HCT116 (cell line): ENCODE data around the gene TBC1D21. TPM values are rescaled to one million over a fixed set of nuclear protein-coding genes. Genes with fewer than 3 reads are reported as not detected.

Experiments used
- ATAC-seq: fragments of 200-7000 bp; cut with Tn5 transposase; 2 replicates; pipeline ENCODE4 v1.9.1; 2020; ENCODE audit warnings: mild to moderate bottlenecking, moderate library complexity
- BruUV-seq: library from RNA; stranded (reverse); fragments of 400-500 nt; replicated peaks from 2 replicates; lab custom pipeline; 2021; lab: Mats Ljungman, UMichigan
- CTCF ChIA-PET: fragments of 300-600 bp; sonication (Branson Sonifier 250); formaldehyde crosslinking; loops from one replicate; lab custom pipeline; 2021; ENCODE audit warnings: antibody characterized with exemption; lab: Charles Lee
- POLR2A ChIA-PET: fragments of 300-600, 350-600 bp; sonication (Branson Sonifier 250); formaldehyde crosslinking; loops from one replicate; lab custom pipeline; 2021; ENCODE audit warnings: antibody characterized with exemption; lab: Charles Lee
- RAD21 ChIA-PET, 2 experiments: fragments of 300-600 bp; sonication (Branson Sonifier 250); formaldehyde crosslinking; loops; one replicate each; lab custom pipeline; 2023; ENCODE audit warnings: low total read pairs in 2 of 2; ENCODE audit not compliant: uncharacterized antibody in 2 of 2, unreplicated experiment in 2 of 2, low non-redundant PET in 1 of 2; lab: Charles Lee
- DNase-seq: peaks from one replicate; pipeline ENCODE4 v3.0.0-alpha.2; 2010; ENCODE audit warnings: low read depth, low spot score
- H2AFZ ChIP-seq: fragments of 200-600 bp; shearing (Covaris generic), sonication (generic); 2 replicates; pipeline ENCODE4 v1.6.1; 2017; ENCODE audit warnings: low read depth, mixed run types, mixed read lengths, antibody characterized with exemption, low read length; ENCODE audit not compliant: poor library complexity, severe bottlenecking
- H3K27ac ChIP-seq: 2 replicates; pipeline ENCODE4 v1.5.1; 2012; ENCODE audit warnings: low read depth, low read length
- H3K27me3 ChIP-seq: fragments of 200-600 bp; sonication (generic); 2 replicates; pipeline ENCODE4 v1.6.1; 2016; ENCODE audit warnings: mixed run types, low read length, mixed read lengths; ENCODE audit not compliant: insufficient read depth
- H3K36me3 ChIP-seq, 2 experiments: fragments of 200-500 bp in 1 of 2; fragments of 200-600 bp in 1 of 2; sonication (Bioruptor generic) in 1 of 2; sonication (generic) in 1 of 2; 2 replicates each; pipeline versions ENCODE4 v1.5.1 to v1.6.1; 2014 to 2016; ENCODE audit warnings: low read length in 2 of 2, inconsistent platforms in 1 of 2, mixed read lengths in 1 of 2, mixed run types in 1 of 2; ENCODE audit not compliant: insufficient read depth in 2 of 2, control insufficient read depth in 1 of 2
- H3K4me1 ChIP-seq, 2 experiments: fragments of 200-600 bp in 1 of 2; sonication (generic) in 1 of 2; 2 replicates each; pipeline versions ENCODE4 v1.5.1 to v1.6.1; 2012 to 2017; ENCODE audit warnings: low read length in 2 of 2, inconsistent platforms in 1 of 2, mild to moderate bottlenecking in 1 of 2, mixed read lengths in 1 of 2, mixed run types in 1 of 2, moderate library complexity in 1 of 2; ENCODE audit not compliant: insufficient read depth in 2 of 2, control insufficient read depth in 1 of 2
- H3K4me2 ChIP-seq: fragments of 200-600 bp; sonication (generic); 2 replicates; pipeline ENCODE4 v1.6.1; 2017; ENCODE audit warnings: mixed run types, low read length, mixed read lengths
- H3K4me3 ChIP-seq, 2 experiments: fragments of 200-600 bp in 1 of 2; sonication (generic) in 1 of 2; replicated peaks in 1 of 2; 2 replicates each; pipeline ENCODE4 v1.5.1; 2011 to 2016; ENCODE audit warnings: low read length in 2 of 2, control low read depth in 1 of 2, low read depth in 1 of 2, mild to moderate bottlenecking in 1 of 2, mixed read lengths in 1 of 2, mixed run types in 1 of 2
- H3K79me2 ChIP-seq: fragments of 200-600 bp; sonication (generic); 2 replicates; pipeline ENCODE4 v1.6.1; 2017; ENCODE audit warnings: mild to moderate bottlenecking, mixed run types, low read length, moderate library complexity, mixed read lengths; ENCODE audit not compliant: insufficient read depth
- H3K9ac ChIP-seq: fragments of 200-600 bp; sonication (generic); 2 replicates; pipeline ENCODE4 v1.6.1; 2016; ENCODE audit warnings: low read length, mixed read lengths
- H3K9me2 ChIP-seq: fragments of 200-600 bp; sonication (generic), shearing (Covaris generic); 2 replicates; pipeline ENCODE4 v1.6.1; 2017; ENCODE audit warnings: mixed run types, mild to moderate bottlenecking, moderate library complexity; ENCODE audit not compliant: insufficient read depth
- H3K9me3 ChIP-seq, 2 experiments: fragments of 200-500 bp in 1 of 2; fragments of 200-600 bp in 1 of 2; sonication (Bioruptor generic) in 1 of 2; sonication (generic) in 1 of 2; 2 replicates each; pipeline ENCODE4 v1.6.1; 2014 to 2017; ENCODE audit warnings: low read length in 2 of 2, mixed read lengths in 2 of 2, inconsistent platforms in 1 of 2, low read depth in 1 of 2, mild to moderate bottlenecking in 1 of 2, mixed run types in 1 of 2, moderate library complexity in 1 of 2; ENCODE audit not compliant: control insufficient read depth in 1 of 2, insufficient read depth in 1 of 2
- H4K20me1 ChIP-seq: fragments of 200-600 bp; sonication (generic), shearing (Covaris generic); 2 replicates; pipeline ENCODE4 v1.6.1; 2017; ENCODE audit warnings: mixed run types, mild to moderate bottlenecking, moderate library complexity; ENCODE audit not compliant: insufficient read depth
- CTCF ChIP-seq, 3 experiments: fragments of 200-600 bp in 1 of 3; sonication (generic) in 1 of 3; IDR thresholded peaks in 2 of 3; conservative IDR thresholded peaks in 1 of 3; 2 replicates each; pipeline ENCODE4 v1.5.1; 2012 to 2017; ENCODE audit warnings: low read depth in 2 of 3, low read length in 2 of 3, antibody characterized with exemption in 1 of 3, borderline replicate concordance in 1 of 3, control low read depth in 1 of 3, mild to moderate bottlenecking in 1 of 3, mixed read lengths in 1 of 3, mixed run types in 1 of 3, moderate library complexity in 1 of 3; ENCODE audit not compliant: insufficient read depth in 1 of 3
- RAD21 ChIP-seq: IDR thresholded peaks from 2 replicates; pipeline ENCODE4 v1.6.1; 2012; ENCODE audit warnings: low read depth, mild to moderate bottlenecking
- SRF ChIP-seq: IDR thresholded peaks from 2 replicates; pipeline ENCODE4 v1.6.1; 2012; ENCODE audit warnings: low read depth
- intact Hi-C: fragments of 100-400 bp; cut with micrococcal nuclease; formaldehyde crosslinking; loops from 2 replicates; pipeline ENCODE4 v1.10.0; 2022
- total RNA-seq: library from RNA; stranded (reverse); gene quantifications from one replicate; pipeline ENCODE4 v1.2.1, GENCODE V29; 2021; ENCODE audit not compliant: unreplicated experiment

TBC1D21 gene
- total RNA-seq, 1 experiment from 2014 or later: not detected

GRCh38 chr15:73897441-73898261 lies 24.3 kb downstream of the TBC1D21 start:
- H3K9me3 ChIP-seq: peaks cover 0 to under 1% of the 10 kb centered on the region in 2 experiments; a peak in 1 of 4 replicates
- CTCF ChIA-PET: interaction anchor here (0.6 to 2.1 kb wide), 7 partner anchors 9 to 632 kb away, joined by 3 to 12 read pairs (median 3); no protein-coding TSS in a partner anchor
- no peaks in the 10 kb centered on the region for H3K79me2 ChIP-seq
- no TSS peak for BruUV-seq
- H3K4me2 ChIP-seq: no peak overlapping the region
- no peaks in the 10 kb centered on the region for H3K9me2 ChIP-seq
- POLR2A ChIA-PET: no interaction called here
- intact Hi-C loops: no loop called here
- H2AFZ ChIP-seq: no peak overlapping the region
- no peak overlapping the region for H3K4me3 ChIP-seq
- no peak overlapping the region for H3K9ac ChIP-seq
- peaks cover 0 to 10% of the 10 kb centered on the region in 2 experiments; a peak in 1 of 4 replicates for H3K4me1 ChIP-seq
- no peaks in the 10 kb centered on the region for H3K36me3 ChIP-seq
- H3K27ac ChIP-seq: no peak overlapping the region; the same call in 1 of the 2 replicates
- TF ChIP-seq RAD21 (peak; percentile 72), SRF (no peak), CTCF (IDR thresholded peaks at IDR 0.05 in 2 of 3, conservative IDR thresholded peaks at IDR 0.05 in 1 of 3; ENCODE audit: borderline replicate concordance in 1 of 3, insufficient read depth in 1 of 3, low read depth in 2 of 3, low read length in 2 of 3) (peak; percentile 93 to 99 (median 98))
- RAD21 ChIA-PET: no interaction called here
- H3K27me3 ChIP-seq: no peaks in the 10 kb centered on the region
- DNase-seq (peak; percentile 37), ATAC-seq (peak; percentile 99)
- no peaks in the 10 kb centered on the region for H4K20me1 ChIP-seq
